ENCODE data around the gene PPARD.

GRCh38 chr6:35342258-35343091 is at the start of gene PPARD:
- TF ChIP-seq JUN (IDR thresholded peaks at IDR 0.05) (no peak), SREBF2 (IDR thresholded peaks at IDR 0.05) (no peak), CHD2 (IDR thresholded peaks at IDR 0.05; ENCODE audit: low read length, partially characterized antibody) (no peak), SMC3 (IDR thresholded peaks at IDR 0.05) (peak; percentile 97), POLR2AphosphoS2 (conservative IDR thresholded peaks at IDR 0.05; ENCODE audit: low read length) (no peak), POLR2A (IDR thresholded peaks at IDR 0.05; ENCODE audit: low read length) (0 out of 2 replicates have a peak, but pooled peaks have one; percentile 33)
- TF ChIP-seq, protein P1, sequence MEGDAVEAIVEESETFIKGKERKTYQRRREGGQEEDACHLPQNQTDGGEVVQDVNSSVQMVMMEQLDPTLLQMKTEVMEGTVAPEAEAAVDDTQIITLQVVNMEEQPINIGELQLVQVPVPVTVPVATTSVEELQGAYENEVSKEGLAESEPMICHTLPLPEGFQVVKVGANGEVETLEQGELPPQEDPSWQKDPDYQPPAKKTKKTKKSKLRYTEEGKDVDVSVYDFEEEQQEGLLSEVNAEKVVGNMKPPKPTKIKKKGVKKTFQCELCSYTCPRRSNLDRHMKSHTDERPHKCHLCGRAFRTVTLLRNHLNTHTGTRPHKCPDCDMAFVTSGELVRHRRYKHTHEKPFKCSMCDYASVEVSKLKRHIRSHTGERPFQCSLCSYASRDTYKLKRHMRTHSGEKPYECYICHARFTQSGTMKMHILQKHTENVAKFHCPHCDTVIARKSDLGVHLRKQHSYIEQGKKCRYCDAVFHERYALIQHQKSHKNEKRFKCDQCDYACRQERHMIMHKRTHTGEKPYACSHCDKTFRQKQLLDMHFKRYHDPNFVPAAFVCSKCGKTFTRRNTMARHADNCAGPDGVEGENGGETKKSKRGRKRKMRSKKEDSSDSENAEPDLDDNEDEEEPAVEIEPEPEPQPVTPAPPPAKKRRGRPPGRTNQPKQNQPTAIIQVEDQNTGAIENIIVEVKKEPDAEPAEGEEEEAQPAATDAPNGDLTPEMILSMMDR (IDR thresholded peaks at IDR 0.05): peak; percentile 86
